ENCODE measurements around the gene PYCR2. TPM values are rescaled to one million over a fixed set of nuclear protein-coding genes. Genes with fewer than 3 reads are reported as not detected.
A peak's percentile ranks its signal among the peaks of the same experiment; 100 is the strongest.
"Not testable (repeated sequence)": the region's sequence is repeated elsewhere in the genome, so short reads cannot be mapped to it uniquely, and the experiment has no call there.

The PYCR2 gene
- total RNA-seq, 1 experiment from 2014 or later: 113 TPM

DNA sequence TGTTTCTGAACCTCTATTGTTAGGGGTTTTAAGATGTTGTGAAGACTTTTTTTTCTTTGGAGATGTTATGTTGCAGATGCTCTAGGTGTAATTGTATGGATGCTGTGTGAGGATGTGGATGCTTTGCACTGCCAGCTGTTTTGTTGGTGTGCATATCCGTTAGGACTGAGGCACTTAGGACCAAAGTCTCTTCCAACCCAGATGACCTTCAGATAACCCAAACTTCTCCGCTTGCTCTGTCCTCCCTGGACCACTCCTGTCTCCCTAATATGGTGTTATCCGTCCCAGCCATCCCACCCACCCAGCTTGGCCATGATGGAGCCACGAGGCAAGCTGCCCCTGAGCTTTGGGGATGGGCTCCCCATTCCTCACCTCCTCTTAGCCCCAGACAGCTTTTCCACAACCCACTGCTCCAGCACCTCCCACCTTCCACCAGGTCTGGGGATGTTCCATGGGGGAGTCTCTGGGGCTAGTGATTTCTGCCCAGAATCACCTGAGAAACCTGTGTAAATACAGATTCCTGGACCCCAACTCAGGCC is 22.1 kb upstream of the PYCR2 start:
- H3K9me3 ChIP-seq: no peaks in the 10 kb centered on the region
- no peak overlapping the region for H3K4me3 ChIP-seq
- no peak for DNase-seq
- no peaks in the 10 kb centered on the region for H3K36me3 ChIP-seq
- H3K27me3 ChIP-seq: peaks cover 3% of the 10 kb centered on the region

DNA sequence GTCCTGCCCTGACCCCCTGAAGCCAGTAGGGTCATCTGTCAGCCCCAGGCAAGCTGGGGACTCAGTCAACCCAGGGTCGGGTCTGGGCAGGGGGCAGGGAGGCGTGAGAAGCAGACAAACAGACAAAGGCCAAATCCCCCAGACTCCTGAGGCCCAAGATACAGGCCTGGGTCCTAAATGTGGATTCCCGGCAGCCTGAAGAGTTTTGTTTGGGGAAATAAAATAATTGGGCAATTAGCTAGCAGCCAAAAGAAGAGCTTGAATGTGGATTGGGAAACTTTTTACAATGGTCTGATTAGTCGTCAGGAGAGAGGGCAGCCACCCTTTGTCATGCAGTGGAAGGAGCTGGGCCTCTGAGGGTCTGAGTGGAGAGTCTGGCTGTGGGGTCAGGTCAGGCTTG is 21.5 kb upstream of the PYCR2 start:
- Histone ChIP-seq H3K4me3 (no peak overlapping the region), H3K9me3 (no peaks in the 10 kb centered on the region), H3K27me3 (peaks cover 3% of the 10 kb centered on the region), H3K36me3 (no peaks in the 10 kb centered on the region)
- DNase-seq: no peak

DNA sequence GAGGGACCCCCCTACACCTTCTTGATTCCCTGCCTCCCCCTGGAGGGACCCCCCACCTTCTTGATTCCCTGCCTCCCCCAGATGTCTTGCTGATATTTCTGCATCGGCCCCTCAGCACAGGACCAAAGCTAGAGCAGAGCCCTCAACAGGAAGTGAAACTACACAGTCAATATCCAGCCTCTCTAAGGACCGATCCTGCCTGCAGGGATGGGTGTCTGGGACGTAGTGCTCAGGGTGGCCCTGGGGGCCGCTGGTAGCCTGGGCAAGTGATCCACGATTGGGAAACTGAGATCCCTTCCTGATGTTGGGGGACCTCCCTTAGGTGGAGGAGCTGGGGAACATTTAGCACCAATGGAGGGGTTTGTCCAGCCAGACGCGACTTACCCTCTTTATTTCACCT is 20.9 kb upstream of the PYCR2 start:
- no peaks in the 10 kb centered on the region for H3K36me3 ChIP-seq
- DNase-seq: no peak
- H3K9me3 ChIP-seq: no peaks in the 10 kb centered on the region
- peaks cover 3% of the 10 kb centered on the region for H3K27me3 ChIP-seq
- H3K4me3 ChIP-seq: no peak overlapping the region

DNA sequence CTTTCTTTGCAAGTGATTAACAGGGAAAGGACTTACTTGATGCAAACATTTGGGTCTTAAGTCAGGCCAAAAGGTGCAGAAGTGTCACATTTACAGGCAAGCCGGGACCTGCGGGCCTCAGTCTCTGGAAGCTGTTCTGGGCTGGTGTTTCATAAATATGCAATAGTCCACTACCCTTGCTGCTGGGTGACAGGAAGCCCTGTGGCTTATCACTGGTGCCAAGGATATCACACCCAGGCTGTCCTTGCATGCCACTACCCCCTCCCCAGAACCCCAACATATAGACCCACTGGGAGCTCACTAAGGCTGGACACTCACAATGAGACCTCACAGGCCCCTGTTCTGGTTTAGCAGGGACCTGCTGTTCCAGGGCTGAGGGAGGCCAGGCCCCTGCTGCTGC is 20.3 kb upstream of the PYCR2 start:
- Histone ChIP-seq H3K4me3 (no peak overlapping the region), H3K27me3 (peaks cover 3% of the 10 kb centered on the region), H3K9me3 (no peaks in the 10 kb centered on the region), H3K36me3 (no peaks in the 10 kb centered on the region)
- DNase-seq: no peak

DNA sequence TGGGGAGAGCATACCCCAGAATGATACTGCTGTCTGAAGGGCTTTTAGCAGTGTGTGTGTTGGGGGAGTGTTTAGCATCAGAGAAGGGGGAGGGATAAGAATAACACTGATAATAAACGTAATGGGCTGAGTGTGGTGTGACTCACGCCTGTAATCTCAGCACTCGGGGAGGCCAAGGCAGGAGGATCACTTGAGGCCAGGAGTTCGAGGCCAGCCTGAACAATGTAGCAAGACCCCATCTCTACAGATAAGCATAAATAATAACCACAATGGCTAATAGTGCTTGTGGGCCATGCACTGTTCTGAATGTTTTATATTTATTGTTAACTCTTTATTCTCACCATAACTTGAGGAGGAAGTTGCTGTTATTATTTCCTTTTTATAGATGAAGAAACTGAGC is 19.5 kb upstream of the PYCR2 start:
- Histone ChIP-seq H3K27me3 (peaks cover 3% of the 10 kb centered on the region), H3K4me3 (no peak overlapping the region), H3K9me3 (no peaks in the 10 kb centered on the region), H3K36me3 (no peaks in the 10 kb centered on the region)
- no peak for DNase-seq

DNA sequence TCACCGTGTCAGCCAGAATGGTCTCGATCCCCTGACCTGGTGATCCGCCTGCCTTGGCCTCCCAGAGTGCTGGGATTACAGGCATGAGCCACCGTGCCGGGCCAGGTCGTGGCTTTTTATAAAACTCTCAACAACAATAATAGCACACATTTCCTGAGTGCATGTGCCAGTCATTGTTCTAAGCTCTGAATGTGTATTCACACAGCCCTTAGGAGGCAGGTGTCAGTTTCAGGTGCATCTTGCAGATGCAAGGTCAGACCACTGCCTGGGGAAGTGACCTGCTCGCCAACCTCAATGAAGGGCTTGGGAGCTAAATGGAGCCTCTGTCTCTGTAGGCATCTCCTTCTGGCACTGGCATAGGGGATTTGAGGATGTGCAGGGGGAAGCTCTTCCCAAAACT is 18.5 kb upstream of the PYCR2 start:
- Histone ChIP-seq H3K36me3 (no peaks in the 10 kb centered on the region), H3K27me3 (peaks cover 3% of the 10 kb centered on the region), H3K9me3 (no peaks in the 10 kb centered on the region), H3K4me3 (no peak overlapping the region)
- DNase-seq: no peak

DNA sequence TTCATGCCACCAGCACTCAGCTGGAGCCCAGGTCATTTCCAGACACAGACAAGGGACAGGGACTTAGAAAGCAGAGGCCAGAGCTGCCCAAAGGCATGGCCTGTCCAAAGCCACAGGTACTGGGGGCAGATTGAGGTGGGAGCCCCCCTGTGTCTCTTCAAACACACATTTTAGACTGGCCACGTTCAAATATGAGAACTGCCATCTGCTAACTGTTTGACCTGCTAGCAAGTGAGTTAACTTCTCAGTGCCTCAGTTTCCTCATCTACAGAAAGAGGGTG is 17.8 kb upstream of the PYCR2 start:
- Histone ChIP-seq H3K36me3 (no peaks in the 10 kb centered on the region), H3K9me3 (no peaks in the 10 kb centered on the region), H3K27me3 (peaks cover 3% of the 10 kb centered on the region; the same call in 1 of the 2 replicates), H3K4me3 (no peak overlapping the region)
- no peak for DNase-seq

DNA sequence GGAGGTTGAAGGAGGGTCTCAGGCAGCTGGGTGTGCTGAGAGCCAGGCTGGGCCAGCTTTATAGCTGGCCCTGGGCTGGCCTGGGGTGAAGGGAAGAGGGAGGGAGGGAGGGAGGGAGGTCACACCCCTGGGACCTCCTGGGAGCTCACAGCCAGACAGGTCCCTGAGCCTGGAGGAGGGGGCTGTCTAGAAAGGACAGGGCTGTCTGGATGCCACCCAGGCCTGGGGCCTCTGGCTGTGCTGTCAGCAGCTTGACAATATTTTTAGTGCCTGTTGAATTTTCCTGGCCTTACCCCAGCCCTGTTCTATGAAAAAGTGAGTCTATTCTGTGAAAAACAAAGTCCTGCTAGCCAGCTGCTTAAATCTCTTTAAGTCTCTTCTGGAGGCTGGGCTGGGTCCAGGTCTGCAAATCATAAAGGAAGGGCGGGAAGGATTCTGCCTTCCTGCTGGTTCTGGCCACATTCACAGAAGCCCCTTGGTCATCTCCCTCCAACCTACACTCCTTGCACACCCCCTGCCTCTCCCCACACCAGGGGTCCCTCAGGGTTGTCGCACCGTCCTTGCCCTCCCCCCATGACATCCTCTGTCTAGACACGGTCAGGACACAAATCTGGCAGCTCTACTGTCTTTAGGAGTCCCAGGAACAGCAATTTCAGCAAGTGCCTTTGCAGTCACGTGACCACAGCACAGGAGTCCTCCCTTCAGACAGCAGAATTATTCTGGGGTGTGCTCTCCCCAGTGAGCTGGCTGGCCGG is 17.3 kb upstream of the PYCR2 start, which contains the start of gene LEFTY2:
Gene LEFTY2 (minus strand): TSS at position 34 of the 755 bp plus-strand sequence. CDS start 80 bp downstream, outside the sequence.
- no peak for DNase-seq

DNA sequence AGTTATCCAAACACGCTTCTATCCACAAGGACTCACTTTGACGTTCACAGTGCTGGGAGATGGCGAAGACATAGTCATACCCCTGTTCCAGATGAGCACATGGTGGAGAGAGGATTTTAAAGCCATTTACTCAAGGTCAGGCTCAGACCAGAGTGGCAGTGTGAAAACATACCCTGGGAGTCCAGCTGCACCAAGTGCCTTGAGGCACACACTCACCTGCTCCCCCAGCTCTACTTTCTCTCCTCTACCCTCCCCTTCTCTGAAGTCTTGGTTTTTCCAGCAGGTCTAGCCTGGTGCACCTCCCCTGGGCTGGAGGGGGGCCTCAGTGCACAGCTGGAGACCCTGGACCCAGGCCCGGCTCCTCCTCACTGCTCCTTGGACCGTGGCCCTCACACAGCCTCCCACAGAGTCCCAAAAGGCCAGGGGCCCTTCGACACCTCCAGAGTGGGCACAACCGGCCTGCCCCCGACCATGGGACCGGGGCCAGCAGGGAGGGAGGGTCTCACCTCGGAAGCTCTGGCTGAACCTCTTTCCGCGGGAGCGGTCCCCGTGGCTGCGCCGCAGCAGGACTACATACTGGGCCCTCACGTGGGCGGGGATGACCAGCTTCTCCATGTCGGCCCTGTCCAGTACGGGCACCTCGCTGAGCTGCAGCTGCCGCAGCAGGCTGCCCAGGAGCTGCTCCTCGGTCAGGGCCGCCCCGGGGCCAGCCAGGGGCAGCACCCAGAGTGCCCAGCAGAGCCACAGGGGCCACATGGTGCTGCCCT is 16.5 kb upstream of the PYCR2 start:
- no peak for DNase-seq
- no peaks in the 10 kb centered on the region for H3K9me3 ChIP-seq
- H3K4me3 ChIP-seq: no peak overlapping the region
- no peaks in the 10 kb centered on the region for H3K36me3 ChIP-seq
- H3K27me3 ChIP-seq: no peaks in the 10 kb centered on the region

More for the DNA sequence above, 17.3 kb upstream of the PYCR2 start, which contains the start of gene LEFTY2:
- H3K4me3 ChIP-seq: no peak within 1 kb of the TSS
- no peaks in the 10 kb centered on the region for H3K9me3 ChIP-seq
- H3K36me3 ChIP-seq: no peaks in the 10 kb centered on the region
- H3K27me3 ChIP-seq: peaks cover 3% of the 10 kb centered on the region; the same call in 1 of the 2 replicates

DNA sequence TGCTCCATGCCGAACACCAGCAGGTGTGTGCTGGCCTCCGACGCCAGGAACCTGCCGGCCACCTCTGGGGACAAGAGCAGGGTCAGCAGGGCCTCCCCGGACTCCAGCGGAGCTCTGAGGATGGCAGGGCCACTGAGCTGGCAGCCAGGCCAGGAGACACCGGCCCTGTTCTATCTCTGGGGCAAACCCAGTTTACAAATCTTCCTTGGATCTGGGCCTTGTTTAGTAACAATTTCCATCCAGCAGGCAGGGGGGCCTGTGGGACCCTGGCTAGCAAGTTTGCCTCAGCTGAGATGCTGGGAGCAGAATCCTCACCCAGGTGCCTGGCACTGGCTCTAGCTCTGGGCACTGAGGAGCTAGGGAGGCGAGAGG is 15.9 kb upstream of the PYCR2 start:
- H3K9me3 ChIP-seq, H3K4me3 ChIP-seq, DNase-seq, H3K27me3 ChIP-seq, H3K36me3 ChIP-seq: not testable (repeated sequence)

DNA sequence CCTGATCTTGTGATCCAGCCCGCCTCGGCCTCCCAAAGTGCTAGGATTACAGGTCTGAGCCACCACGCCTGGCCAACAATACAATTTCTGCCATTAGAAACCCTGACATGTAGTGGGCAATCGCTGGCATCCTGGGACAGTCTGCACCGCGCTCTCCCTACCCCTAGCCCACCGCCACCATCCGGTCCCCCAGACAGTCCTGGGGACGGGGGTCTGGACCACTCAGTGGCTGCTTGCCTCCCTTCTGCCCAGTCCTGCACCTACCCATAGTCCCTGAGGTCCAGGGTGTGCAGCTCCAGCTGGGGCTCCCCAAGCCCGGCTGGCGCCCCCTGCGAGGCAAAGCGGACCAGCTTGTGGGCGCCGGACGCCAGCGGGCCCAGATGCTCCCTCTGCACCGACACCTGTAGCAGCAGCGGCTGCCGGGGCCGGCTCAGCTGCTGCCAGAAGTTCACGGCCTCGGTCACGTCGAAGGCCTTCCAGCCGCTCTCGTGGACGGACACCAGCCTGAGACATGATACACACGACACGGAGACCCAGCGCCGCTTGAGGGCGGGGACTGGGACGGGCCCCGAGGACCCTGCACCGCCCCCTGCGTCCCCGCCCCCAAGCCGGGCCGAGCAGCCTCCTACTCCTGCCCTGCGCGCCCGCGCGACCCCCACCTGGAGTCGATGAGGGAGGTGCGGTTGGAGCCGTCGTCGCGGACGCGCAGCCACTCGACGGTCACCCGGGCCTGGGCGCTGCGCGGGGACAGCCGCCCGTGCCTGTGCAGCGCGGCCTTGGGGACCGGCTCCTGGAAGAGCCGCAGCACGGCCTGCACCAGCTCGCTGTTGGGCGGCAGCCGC is 15.3 kb upstream of the PYCR2 start:
- not testable (repeated sequence) for DNase-seq, H3K4me3 ChIP-seq, H3K27me3 ChIP-seq, H3K36me3 ChIP-seq, H3K9me3 ChIP-seq

DNA sequence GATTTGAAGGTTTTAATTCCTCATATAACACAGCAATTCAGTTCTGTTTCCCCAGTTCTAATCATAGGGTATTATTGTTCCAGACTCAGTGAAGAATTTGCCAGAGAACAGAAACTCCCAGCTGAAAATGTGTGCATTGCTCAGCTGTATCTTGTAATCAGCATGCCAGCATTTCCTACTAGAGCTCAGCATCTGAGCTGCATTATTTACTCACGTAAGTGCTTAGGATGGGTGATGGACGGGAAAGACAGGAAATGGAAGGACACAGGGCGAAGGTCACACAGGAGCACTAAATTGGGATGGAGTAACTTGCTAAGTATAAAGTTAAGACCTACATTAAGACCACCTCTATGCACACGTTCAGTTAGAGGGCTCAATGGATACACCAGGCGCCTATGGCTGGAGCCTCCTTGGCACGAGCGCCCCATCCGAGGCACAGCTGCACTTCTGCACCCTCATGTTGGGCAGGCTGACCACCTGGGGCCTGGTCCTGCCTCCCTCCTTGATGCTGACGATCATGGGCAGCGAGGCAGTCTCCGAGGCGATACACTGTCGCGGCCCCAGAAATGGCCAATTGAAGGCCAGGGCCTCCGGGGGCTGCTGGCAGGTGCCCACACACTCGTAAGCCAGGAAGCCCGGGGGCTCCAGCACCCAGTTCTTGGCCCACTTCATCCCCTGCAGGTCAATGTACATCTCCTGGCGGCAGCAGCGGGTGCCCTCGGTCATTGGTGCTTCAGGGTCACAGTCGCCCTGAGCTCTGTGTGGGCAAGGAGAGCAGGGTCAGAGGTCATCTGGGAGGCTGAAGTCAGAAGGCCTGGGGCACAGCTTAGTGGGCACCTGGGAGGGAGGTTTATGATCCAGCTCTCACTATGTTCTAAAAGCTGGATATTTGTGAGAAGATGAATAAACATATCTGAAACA is 13.3 kb upstream of the PYCR2 start:
- no peaks in the 10 kb centered on the region for H3K27me3 ChIP-seq
- H3K4me3 ChIP-seq: no peak overlapping the region
- no peaks in the 10 kb centered on the region for H3K9me3 ChIP-seq
- no peak for DNase-seq
- H3K36me3 ChIP-seq: no peaks in the 10 kb centered on the region

DNA sequence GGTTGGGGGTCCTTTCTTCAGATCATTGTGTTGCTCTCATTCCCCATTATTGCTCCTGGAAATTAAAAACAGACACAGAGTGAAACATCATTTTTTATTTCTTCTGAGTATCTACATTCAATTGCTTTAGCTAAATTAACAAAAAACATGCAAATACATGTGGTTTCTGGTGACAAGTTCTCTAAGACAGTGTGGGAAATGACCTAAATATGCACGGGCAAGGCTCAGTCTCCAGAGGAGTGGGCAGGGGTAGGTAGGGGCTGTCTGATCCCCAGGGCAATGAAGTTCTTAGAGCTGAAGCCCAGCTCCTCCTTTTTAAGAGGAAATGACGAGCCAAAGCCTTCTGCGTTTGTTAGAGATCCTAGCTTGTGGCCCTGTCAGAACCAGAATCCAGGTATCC is 12.5 kb upstream of the PYCR2 start:
- Histone ChIP-seq H3K9me3 (no peaks in the 10 kb centered on the region), H3K36me3 (no peaks in the 10 kb centered on the region), H3K4me3 (no peak overlapping the region), H3K27me3 (no peaks in the 10 kb centered on the region)
- DNase-seq: no peak

DNA sequence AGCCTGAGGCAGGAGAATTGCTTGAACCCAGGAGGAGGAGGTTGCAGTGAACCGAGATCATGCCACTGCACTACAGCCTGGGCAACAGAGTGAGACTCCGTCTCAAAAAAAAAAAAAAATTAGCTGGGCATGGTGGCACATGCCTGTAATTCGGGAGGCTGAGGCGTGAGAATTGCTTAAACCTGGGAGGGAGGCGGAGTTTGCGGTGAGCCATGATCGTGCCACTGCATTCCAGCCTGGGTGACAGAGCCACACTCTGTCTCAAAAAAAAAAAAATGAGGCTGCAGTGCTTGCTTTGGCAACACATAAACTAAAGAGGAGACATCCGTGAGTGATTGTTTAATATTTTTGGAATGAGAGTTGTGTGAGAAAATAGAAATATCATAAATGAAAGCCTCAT is 12.0 kb upstream of the PYCR2 start:
- H3K9me3 ChIP-seq, H3K4me3 ChIP-seq, DNase-seq, H3K36me3 ChIP-seq, H3K27me3 ChIP-seq: not testable (repeated sequence)

DNA sequence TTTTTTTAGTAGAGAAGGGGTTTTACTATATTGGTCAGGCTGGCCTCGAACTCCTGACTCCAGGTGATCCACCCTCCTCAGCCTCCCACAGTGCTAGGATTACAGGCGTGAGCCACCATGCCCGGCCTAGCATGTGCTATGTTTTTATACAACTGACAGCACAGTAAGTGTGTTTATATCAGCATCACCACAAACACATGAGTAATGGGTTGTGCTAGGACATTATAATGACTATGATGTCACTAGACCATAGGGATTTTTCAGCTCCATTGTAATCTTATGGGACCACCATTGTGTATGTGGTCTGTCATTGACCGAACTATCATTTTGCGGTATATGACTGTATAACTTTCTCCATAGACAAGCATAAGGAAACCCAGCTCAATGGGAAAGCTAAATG is 10.7 kb upstream of the PYCR2 start:
- DNase-seq: no peak
- H3K4me3 ChIP-seq: no peak overlapping the region
- H3K27me3 ChIP-seq: no peaks in the 10 kb centered on the region
- no peaks in the 10 kb centered on the region for H3K36me3 ChIP-seq
- no peaks in the 10 kb centered on the region for H3K9me3 ChIP-seq

DNA sequence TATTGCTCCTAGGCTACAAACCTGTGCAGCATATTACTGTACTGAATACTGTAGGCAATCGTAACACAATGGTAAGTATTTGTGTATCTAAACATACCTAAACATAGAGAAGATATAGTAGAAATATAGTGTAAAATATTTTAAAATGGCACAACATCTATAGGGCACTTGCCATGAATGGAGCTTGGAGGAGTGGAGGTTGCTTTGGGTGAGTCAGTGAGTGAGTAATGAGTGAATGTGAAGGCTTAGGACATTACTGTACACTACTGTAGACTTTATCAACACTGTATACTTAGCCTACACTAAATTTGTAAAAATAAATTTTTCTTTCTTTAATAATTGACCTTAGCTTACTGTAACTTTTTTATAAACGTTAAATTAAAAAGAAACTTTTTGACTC is 9.0 kb upstream of the PYCR2 start:
- H3K9me3 ChIP-seq: no peaks in the 10 kb centered on the region
- DNase-seq: peak; percentile 52
- H3K27me3 ChIP-seq: no peaks in the 10 kb centered on the region
- H3K4me3 ChIP-seq: no peak overlapping the region
- H3K36me3 ChIP-seq: no peaks in the 10 kb centered on the region
